K562 (cell line): ENCODE measurements around the gene KPNA1. TPM values are rescaled to one million over a fixed set of nuclear protein-coding genes. Genes with fewer than 3 reads are reported as not detected.

ENCODE experiments used
- DNMT1 ChIP-seq: fragments of 450-650 bp; IDR thresholded peaks from 2 replicates; pipeline ENCODE4 v1.6.1; 2016; ENCODE audit warnings: antibody characterized with exemption, mild to moderate bottlenecking
- E2F3 ChIP-seq: fragments of 250-450 bp; sonication (Bioruptor Pico); IDR thresholded peaks from 2 replicates; pipeline ENCODE4 v1.4.0; 2020; ENCODE audit warnings: mild to moderate bottlenecking
- MGA ChIP-seq: fragments of 450-650 bp; IDR thresholded peaks from 2 replicates; pipeline ENCODE4 v1.6.1; 2016; ENCODE audit warnings: mild to moderate bottlenecking, moderate library complexity
- POLR2H ChIP-seq: IDR thresholded peaks from 2 replicates; pipeline ENCODE4 v1.6.1; 2016; ENCODE audit warnings: missing genetic modification characterization, low read depth, mild to moderate bottlenecking, control low read depth, missing compliant biosample characterization, moderate library complexity
- ZNF347 ChIP-seq: fragments of 450-650 bp; formaldehyde crosslinking; IDR thresholded peaks from 2 replicates; pipeline ENCODE4 v1.4.0; 2020; ENCODE audit warnings: low read depth, mild to moderate bottlenecking, moderate library complexity
- polyA plus RNA-seq, 8 experiments: library from polyadenylated mRNA; depleted of rRNA in 4 of 8; stranded (reverse) in 5 of 8; unstranded in 3 of 8; fragments of >200 nt; fragmentation: Nextera tagmentation in 2 of 8; fragmentation: Illumina TruSeq in 1 of 8; extraction: Ambion mirVana in 2 of 8; extraction: Trizol in 1 of 8; gene quantifications; 2 replicates each; pipeline versions ENCODE4 v1.2.1 to v1.2.3, GENCODE V29; 2011 to 2014; ENCODE audit warnings: inconsistent platforms in 1 of 8, missing spikeins in 1 of 8
- total RNA-seq, 7 experiments: library from RNA; depleted of rRNA in 6 of 7; stranded (reverse); fragments of >200 nt in 6 of 7; fragmentation: Illumina TruSeq in 2 of 7; extraction: Trizol in 2 of 7; gene quantifications; 2 replicates each; pipeline versions ENCODE4 v1.2.1 to v1.2.3, GENCODE V29; 2011 to 2021; ENCODE audit warnings: low replicate concordance in 1 of 7

Gene KPNA1
- total and polyA plus RNA-seq, 9 of the 15 experiments (the other 6 are each of a cell fraction or from before 2014, with no cell fraction given), result 9.3 to 53.8 (median 33.5) TPM

- TF ChIP-seq MGA (peak; percentile 53; the same call in 1 of the 2 replicates), E2F3 (CRISPR knock-in tag) (no peak), ZNF347 (CRISPR knock-in tag) (no peak), POLR2H (tag) (peak; percentile 90), DNMT1 (no peak)
Observed at GRCh38 chr3:122415762-122416654, 98.7 kb downstream of the KPNA1 start, which contains the start of gene WDR5B (continued).
